ENCODE measurements around the gene HLF. TPM values are rescaled to one million over a fixed set of nuclear protein-coding genes. Genes with fewer than 3 reads are reported as not detected.

HLF gene
- total RNA-seq, 4 donors from 2014 or later: 137 to 176 (median 154) TPM

- 84% methylated on average over 2 of the region's 2 CpGs for WGBS
- DNase-seq (ENCODE audit: extremely low spot score): no peak
- intact Hi-C loops (cut with DNase I): loop anchor here (10.0 kb wide), 1 partner anchor 248 kb away; no protein-coding TSS in a partner anchor
- no peaks in the 10 kb centered on the region for H3K27me3 ChIP-seq
- H3K9me3 ChIP-seq: no peaks in the 10 kb centered on the region
- H3K4me1 ChIP-seq: peaks cover 12 to 16% (median 15%) of the 10 kb centered on the region in 4 donors
- H3K4me3 ChIP-seq: no peak overlapping the region
- no peak overlapping the region for H3K27ac ChIP-seq (replicated peaks in 1 of 4)
- no peaks in the 10 kb centered on the region for H3K36me3 ChIP-seq
- no peak for TF ChIP-seq POLR2AphosphoS5 (IDR thresholded peaks at IDR 0.05)
- no peak for TF ChIP-seq CTCF (IDR thresholded peaks at IDR 0.05)
- no peak for TF ChIP-seq POLR2A (IDR thresholded peaks at IDR 0.05; ENCODE audit: low read depth)
- no peak for TF ChIP-seq EP300 (IDR thresholded peaks at IDR 0.05)
Observed at GRCh38 chr17:55242476-55242875, 22.3 kb upstream of the HLF start.

GRCh38 chr17:55245986-55246385, 18.8 kb upstream of the HLF start:
- intact Hi-C loops (cut with DNase I): loop anchor here (10.0 kb wide), 1 partner anchor 251 kb away; no protein-coding TSS in a partner anchor
- WGBS: 59% methylated on average over 3 of the region's 3 CpGs
- H3K4me3 ChIP-seq: no peak overlapping the region
- no peaks in the 10 kb centered on the region for H3K27me3 ChIP-seq
- no peak for TF ChIP-seq CTCF (IDR thresholded peaks at IDR 0.05)
- no peak for TF ChIP-seq EP300 (IDR thresholded peaks at IDR 0.05)
- TF ChIP-seq POLR2A (IDR thresholded peaks at IDR 0.05; ENCODE audit: low read depth): no peak
- no peak for TF ChIP-seq POLR2AphosphoS5 (IDR thresholded peaks at IDR 0.05)
- no peaks in the 10 kb centered on the region for H3K4me1 ChIP-seq
- DNase-seq (ENCODE audit: extremely low spot score): no peak
- H3K27ac ChIP-seq (replicated peaks in 1 of 4): no peak overlapping the region
- H3K9me3 ChIP-seq: no peaks in the 10 kb centered on the region
- no peaks in the 10 kb centered on the region for H3K36me3 ChIP-seq

- no peaks in the 10 kb centered on the region for H3K4me1 ChIP-seq
- H3K36me3 ChIP-seq: no peaks in the 10 kb centered on the region
- intact Hi-C loops (cut with DNase I): loop anchor here (10.0 kb wide), 1 partner anchor 252 kb away; no protein-coding TSS in a partner anchor
- H3K4me3 ChIP-seq: no peak overlapping the region
- H3K9me3 ChIP-seq: no peaks in the 10 kb centered on the region
- 55% methylated on average over 1 of the region's 1 CpG for WGBS
- H3K27ac ChIP-seq (replicated peaks in 1 of 4): no peak overlapping the region
- DNase-seq (ENCODE audit: extremely low spot score): no peak
- H3K27me3 ChIP-seq: no peaks in the 10 kb centered on the region
- no peak for TF ChIP-seq EP300 (IDR thresholded peaks at IDR 0.05)
- TF ChIP-seq POLR2AphosphoS5 (IDR thresholded peaks at IDR 0.05): no peak
- no peak for TF ChIP-seq CTCF (IDR thresholded peaks at IDR 0.05)
- TF ChIP-seq POLR2A (IDR thresholded peaks at IDR 0.05; ENCODE audit: low read depth): no peak
Observed at GRCh38 chr17:55246583-55246982, 18.2 kb upstream of the HLF start.

- Histone ChIP-seq H3K27me3 (no peaks in the 10 kb centered on the region), H3K9me3 (no peaks in the 10 kb centered on the region), H3K36me3 (no peaks in the 10 kb centered on the region), H3K4me1 (no peaks in the 10 kb centered on the region), H3K4me3 (no peak overlapping the region), H3K27ac (replicated peaks in 1 of 4) (no peak overlapping the region)
- intact Hi-C loops (cut with DNase I): loop anchor here (10.0 kb wide), 1 partner anchor 253 kb away; no protein-coding TSS in a partner anchor
- 80% methylated on average over 2 of the region's 2 CpGs for WGBS
- DNase-seq (ENCODE audit: extremely low spot score): no peak
- no peak for TF ChIP-seq EP300 (IDR thresholded peaks at IDR 0.05)
Observed at GRCh38 chr17:55248077-55248476, 16.7 kb upstream of the HLF start.

GRCh38 chr17:55249861-55250260, 14.9 kb upstream of the HLF start:
- WGBS: 92% methylated on average over 7 of the region's 7 CpGs
- Histone ChIP-seq H3K4me3 (no peak overlapping the region), H3K9me3 (no peaks in the 10 kb centered on the region), H3K36me3 (no peaks in the 10 kb centered on the region), H3K27me3 (no peaks in the 10 kb centered on the region), H3K27ac (replicated peaks in 1 of 4) (no peak overlapping the region), H3K4me1 (no peaks in the 10 kb centered on the region)
- intact Hi-C loops (cut with DNase I): loop anchor here (10.0 kb wide), 1 partner anchor 255 kb away; no protein-coding TSS in a partner anchor
- no peak for TF ChIP-seq POLR2AphosphoS5 (IDR thresholded peaks at IDR 0.05)
- TF ChIP-seq CTCF (IDR thresholded peaks at IDR 0.05): no peak
- no peak for TF ChIP-seq POLR2A (IDR thresholded peaks at IDR 0.05; ENCODE audit: low read depth)
- TF ChIP-seq EP300 (IDR thresholded peaks at IDR 0.05): no peak
- no peak for DNase-seq (ENCODE audit: extremely low spot score)
